CD4-positive, alpha-beta T cell treated with Interleukin-15 for 1 hour (primary cell): Measurements from ENCODE around the gene PLEKHA6.

Source experiments
- DNase-seq: peaks from one replicate; pipeline ENCODE4 v3.0.0-alpha.2; 2020

PLEKHA6 gene

DNA sequence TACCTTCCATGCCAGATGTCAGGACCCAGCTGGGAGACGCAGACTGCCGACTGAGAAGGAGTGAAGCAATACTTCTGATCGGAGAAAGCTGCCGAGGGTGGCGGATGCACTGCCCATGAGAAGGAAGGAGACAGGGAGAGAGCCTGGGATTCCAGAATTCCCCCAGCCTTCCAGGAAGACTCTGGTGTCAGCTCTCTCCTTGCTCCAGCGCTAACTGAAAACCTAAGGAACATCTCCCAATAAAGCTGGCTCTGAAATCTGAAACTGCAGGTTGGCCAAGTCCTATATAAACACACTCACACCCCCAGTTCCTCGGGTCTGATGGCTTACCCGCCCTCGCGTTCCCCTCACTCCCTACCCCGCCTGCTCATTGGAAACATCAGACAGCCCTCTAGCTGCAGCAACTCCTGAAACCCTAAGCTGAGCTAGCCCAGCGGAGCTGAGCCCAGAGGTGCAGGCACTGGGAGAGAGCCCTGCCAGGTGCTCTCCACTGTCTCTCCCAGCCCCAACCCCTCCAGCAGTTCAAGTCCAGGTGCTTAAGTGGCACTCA lies 52.3 kb downstream of the PLEKHA6 start:
- no peak for DNase-seq

DNA sequence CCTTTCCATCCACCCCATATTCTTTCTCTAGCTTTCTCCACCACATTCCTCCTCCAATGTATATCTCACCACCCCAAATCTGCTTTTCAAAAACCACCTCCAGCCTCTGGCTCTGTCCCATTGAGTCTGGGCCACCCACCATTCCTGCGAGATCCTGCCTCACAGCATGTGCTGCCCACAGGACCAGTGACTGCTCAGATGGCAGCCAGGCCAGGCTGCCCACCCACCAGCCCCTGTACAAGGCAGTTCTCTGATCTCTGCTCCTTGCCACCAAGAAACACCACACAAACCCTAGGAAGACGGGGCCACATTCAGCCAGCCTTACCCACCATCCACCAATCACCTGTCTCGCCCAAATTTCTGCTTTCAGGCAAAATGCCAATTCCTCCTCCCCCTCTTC lies 53.7 kb downstream of the PLEKHA6 start:
- no peak for DNase-seq

DNA sequence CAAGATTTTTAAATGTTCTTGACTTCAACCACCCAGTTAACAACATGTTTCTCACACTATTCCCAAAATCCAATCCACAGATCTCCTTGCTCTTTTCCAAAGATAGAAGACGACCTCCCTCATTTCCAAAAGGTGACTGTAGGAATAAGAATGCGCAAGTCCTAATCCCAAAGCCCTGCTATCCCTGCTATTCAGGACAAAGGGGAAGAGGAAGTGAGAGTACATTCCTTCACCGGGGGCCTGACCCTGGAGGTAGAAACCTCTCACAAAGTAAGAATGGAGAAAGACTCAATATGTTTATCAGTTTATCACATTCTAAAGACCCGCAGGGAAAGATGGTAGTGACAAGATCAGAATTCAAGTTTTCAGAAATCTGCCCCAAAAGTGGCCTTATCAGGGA lies 55.7 kb downstream of the PLEKHA6 start:
- DNase-seq = no peak

DNA sequence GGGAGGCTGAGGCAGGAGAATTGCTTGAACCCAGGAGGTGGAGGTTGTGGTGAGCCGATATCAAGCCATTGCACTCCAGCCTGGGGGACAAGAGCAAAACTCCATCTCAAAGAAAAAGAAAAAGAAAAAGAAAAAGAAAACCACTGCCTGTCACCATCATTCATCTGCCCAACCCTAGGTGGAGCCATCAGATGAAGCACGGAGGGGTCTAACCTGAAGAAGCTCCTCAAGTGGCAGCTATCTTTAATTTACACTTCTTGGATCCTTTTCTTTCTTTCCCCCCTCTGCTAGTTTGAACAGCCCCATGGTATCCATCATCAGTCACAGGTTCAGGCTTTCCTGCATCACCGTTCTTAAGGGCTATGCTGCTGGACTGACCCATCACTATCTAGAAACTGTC lies 57.0 kb downstream of the PLEKHA6 start:
- no peak for DNase-seq

DNA sequence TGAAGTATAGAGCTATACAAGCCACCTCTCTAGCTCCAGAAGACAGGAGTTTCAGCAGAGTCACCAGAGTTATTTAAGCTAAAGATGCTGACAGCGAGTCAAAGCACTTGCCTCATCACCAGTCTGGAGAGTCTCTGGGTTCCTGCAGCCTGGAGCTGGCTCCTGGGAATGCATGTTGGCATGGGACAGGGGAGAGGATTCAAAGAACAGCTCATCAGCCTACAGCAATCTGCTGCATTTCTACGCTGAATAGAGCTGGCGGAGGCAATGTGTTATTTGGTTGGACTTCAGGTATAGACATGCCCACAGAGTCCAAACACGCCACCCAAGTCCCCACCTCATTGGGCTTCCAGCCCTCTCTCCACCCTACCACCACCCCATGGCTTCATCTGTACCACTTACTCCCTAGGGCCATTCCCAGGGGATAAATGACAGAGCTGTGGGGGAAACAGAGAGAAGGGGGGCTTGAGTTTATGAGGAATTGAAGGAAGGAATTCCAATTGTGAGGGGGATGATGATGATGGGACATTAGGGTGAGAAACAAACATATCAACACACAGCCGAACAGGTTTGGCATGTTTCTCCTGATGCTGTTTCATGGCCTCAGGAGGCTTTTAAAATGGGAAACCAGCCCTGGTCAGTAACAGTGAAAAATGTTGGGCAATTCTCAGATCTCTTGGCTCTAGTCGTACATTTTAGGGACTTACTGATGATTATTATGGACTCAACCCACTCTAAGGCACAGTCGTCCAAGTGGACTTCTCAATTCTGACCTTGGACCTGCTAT lies 58.4 kb downstream of the PLEKHA6 start:
- DNase-seq = no peak

DNA sequence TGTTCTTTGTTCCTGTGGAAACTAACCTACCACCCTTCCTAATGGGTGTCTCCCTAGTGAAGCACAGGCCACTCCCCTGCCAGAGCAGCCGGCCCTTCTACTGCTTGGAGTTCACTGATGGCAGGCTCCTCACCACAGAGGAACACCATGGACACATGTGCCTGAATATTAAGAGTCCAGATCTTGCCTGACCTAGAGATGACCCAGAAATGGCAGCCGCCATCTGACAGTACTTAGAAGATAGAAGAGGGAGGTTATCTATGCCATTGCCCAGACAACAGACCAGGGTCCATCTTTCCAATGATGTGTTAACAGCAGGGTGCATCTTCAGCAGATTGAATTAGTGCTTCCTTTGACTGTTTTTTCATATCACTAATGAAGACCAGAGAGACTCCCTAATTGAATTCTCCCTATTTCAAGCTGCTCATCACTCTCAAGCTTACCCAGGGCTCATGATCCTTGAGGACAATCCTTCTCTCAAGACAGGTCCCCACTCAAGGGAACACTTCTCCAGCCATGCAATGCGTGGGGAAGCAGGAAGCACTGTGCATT lies 59.8 kb downstream of the PLEKHA6 start:
- DNase-seq = no peak

DNA sequence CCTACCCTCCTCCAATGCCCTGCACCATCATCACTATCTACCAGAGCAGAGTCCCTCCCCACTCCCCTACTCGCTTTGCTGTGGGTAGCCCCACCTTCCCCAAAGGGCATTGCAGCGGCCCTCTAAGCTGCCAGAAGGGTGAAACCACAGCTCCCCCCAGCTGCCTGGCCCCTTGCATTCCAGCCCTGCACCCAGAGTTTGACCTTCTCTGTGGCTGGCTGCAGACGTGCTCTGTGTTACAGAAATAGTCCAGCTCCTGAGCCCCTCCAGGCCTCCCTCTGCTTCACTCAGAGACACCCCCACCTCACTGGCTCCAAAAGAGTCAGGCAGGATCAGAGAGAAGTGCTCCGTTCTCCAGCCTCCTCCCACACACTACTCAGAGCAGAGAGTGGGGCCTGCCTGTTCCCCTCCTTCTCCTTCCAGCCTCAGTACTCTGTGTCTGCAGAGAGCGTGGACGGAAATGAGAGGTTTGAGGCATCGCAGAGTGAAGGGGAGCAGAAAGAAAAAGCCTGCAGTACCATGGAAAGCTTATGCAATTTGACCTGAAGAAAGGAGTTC lies 63.2 kb downstream of the PLEKHA6 start:
- no peak for DNase-seq

DNA sequence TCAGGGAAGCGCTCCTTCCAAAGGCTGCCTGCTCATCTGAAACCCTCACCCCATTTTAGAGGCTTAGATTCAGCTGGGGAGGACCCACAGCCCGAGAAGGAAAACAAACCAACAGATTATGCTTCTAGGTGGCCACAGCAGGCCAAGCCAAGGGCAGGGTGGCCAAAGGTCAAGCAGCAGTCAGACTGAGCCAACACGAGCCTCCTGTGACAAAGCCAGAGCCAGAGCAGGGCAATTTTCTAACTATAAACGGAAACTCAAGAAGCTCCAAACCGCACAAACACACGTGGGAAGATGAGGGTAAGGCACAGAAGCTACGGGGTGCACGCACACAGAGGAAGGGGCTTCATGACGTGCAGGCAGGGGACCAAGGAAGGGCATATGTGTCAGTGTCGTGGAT lies 64.1 kb downstream of the PLEKHA6 start:
- no peak for DNase-seq

DNA sequence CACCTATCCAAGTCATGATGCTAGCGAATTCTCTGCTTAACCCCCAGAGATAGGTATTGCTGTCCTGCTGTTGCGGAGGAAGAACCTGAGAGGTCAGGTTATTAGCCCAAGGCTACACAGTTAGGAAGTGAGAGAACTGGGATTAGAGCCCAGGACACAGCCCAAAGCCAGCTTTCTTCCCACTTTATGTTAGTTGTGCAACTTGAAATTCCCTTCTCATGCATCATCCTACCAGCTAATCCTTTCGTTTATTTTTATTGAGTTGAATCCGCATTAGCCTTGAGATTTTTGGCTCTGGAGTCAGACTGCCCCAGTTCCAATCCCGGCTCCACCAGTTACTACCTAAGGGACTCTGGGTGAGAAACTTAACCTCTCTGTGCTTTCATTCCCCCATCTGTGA lies 65.4 kb downstream of the PLEKHA6 start:
- DNase-seq = no peak

DNA sequence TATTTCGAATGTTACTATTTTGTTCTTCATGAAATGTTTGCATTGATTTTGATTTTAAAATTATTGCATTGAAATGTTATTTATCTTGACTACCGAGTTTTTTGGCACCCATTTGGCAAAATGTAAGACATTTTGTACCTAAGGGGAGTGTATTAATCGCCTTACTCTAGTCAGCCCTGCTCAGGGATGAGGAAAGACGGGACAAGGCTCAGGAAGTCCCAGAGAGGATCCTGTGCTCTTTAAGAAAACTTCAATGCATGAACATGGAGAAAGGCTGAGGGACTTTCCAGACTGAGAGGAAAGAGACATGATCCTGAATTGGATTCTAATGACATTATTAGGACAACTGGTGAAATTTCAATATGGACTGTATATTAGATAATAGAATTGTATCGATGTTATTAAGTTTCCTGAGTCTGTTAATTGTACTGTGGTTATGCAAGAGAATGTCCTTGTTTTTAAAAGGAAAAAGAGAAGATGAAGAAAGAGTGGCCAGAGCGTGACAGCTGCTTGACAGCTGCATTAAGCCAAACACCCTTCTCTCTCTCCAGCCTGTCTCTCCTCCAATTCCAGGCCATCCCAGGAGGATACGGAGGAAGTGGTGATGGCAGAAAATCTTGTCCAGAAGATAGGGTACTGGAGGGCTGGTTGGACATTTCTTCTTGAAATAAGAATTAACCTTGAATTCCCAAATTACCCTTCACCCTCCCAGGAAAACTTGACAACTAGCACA lies 66.0 kb downstream of the PLEKHA6 start:
- no peak for DNase-seq

DNA sequence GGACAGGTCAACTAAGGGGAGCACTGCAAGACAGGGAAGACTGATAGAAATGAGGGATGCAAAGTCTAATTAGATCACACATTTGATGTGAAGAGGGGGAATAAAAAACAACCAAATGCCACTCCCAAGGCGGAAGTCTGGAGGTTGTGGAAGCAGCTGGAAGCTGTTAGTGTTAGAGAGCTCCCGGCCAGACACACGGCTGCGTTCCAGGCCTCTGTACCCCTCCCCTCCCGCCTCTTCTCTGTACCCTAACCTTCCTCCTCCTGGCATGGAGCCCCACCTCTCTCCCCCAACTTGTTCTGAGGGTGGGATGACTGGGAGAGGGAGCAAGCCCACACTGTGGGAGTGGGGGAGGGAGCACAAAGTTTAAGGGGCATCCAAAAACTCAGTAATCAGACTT lies 67.0 kb downstream of the PLEKHA6 start:
- DNase-seq = no peak

DNA sequence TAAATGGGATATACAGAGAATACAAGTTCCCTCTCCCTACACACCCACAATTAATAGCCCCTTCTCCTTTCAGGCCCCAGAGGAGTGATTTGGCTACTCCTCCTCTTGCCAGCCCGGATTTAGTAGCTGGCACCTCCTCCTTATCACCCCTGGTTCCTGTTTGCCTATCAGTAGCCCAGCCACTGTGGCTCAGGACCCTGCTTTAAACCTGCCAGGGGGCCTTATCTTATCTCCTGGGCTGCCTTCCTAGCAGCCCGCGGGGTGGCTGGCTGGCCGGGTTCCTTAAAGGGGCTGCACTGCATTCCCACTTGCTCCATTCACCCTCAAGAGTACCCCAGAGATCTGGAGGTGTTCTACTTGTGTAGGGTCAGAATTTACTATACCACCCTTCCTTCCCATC lies 70.4 kb downstream of the PLEKHA6 start:
- no peak for DNase-seq

DNA sequence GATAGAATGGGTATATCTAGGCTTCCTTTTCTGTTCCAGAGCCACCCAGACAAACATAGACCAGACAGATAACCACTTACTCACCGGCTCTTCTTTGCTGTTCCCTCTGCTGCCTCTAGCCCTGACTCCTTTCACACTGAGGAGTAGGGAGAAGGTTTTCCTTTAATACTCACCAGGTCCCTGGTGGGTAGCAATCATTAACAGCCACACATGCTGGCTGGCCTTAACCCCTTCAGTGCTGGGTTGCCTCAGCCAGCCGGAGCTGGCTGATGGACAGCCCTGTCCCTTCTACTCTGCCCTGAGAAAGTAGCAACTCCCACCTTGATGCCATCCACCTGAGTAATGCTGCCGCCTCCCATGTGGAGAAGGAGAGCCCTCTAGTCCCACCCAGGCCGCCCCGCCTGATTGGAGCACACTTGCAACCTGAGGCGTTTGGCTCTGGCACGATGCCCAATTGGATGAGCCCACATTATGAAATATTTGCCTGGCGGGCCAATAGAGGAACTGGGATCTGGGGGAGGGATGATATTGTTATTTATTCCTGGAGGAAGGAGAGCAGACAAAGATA lies 71.6 kb downstream of the PLEKHA6 start:
- no peak for DNase-seq

DNA sequence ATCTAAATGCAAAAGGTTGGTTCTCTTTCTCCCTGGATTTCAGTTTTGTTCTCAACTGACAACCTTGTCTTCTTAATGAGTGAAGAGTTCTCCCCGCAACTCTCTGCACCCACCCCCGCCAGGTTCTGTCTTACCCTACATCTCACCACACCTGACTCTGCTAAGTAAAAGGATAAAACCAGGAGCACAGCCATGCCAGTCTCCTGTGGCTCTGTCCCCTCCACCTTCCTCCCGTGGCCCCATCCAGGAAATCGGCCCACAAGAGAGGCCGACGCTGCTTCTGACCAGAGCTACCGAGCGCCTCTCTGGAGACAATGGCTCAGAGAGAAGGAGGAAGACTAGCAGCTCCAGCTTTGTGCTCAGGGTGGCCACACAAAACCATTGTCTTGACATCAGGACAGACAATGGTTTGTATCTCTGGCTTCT lies 72.2 kb downstream of the PLEKHA6 start:
- DNase-seq = no peak

DNA sequence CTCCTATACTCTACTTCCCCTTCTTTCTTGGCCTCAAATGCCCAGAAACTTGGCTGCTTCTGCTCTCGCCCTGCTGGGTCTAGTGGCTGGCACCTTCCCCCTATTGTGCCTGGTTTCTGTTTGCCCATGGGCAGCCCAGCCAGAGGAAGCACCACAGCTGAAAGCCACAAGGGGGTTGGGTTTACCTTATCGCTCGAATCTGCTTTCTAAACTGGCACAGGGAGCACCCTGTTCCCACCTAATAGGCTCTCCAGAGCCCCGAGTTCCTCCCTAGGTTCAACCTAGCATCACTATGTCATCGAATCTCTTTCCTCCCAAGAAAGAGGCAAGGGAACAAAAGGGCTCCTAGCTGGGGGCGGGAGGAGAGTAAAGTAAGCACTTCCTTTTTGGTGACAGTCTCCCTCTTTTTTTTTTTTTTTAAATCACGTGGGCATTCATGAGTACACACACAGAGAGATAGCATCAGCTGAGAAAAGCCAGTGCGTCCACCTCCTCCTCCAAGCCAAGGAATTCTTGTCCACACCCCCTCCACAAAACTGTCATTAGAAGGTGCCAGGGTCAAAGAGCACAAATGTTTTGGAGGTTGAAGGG lies 72.8 kb downstream of the PLEKHA6 start:
- DNase-seq = peak; percentile 64

DNA sequence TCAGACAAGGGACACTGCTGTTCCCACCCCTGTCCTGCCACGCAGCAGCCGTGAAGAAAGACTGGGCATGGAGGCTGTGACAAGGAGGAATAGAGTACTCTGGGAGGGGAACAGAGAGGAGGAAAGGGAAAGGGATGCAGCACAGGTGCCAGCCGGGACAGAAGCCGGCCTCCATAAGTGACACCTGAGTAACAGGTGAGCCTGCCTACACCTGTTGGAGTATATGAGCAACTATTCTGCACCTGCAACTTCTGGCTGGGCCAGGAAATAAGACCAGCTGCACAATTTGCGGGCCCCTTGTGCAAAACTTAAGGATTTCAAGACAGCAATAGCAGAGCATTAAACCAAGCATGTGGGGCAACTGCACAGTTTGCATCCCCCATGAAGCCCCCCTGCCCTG lies 73.4 kb downstream of the PLEKHA6 start:
- no peak for DNase-seq

DNA sequence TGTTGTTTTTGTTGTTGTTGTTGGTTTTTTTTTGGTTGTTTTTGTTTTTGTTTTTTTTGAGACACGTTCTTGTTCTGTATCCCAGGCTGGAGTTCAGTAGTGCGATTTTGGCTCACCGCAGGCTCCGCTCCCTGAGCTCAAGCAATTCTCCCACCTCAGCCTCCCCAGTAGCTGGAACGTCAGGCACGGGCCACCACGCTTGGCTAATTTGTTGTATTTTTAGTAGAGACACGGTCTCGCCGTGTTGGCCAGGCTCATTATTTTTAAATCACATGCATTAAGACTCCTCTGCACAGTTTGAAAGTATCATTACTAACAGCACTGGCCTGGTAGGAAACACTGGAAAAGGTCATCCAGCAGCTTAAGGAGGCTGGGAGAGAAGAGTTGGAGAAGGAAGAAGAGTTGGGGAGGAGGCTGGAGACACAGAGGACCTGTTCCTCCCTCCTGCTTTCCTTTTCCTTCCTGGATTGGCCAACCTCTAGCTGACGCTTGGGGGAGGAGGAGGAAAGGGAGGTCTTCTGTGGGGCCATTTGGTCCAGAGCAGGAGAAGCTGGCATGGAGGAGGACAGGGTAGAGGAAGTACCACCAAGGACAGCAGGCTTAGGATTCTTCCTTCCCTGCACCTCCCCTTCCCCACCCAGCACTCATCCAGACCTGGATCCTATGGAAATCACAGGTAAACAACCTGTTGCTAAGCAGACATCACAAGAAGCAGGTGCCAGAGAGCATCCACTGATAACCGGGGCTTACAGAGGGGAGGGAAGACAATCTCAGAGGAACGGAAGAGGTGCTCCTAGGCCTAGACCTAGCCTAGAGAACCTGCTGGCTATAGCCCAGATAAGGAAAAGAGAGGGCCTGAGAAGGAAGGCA lies 74.1 kb downstream of the PLEKHA6 start:
- no peak for DNase-seq

DNA sequence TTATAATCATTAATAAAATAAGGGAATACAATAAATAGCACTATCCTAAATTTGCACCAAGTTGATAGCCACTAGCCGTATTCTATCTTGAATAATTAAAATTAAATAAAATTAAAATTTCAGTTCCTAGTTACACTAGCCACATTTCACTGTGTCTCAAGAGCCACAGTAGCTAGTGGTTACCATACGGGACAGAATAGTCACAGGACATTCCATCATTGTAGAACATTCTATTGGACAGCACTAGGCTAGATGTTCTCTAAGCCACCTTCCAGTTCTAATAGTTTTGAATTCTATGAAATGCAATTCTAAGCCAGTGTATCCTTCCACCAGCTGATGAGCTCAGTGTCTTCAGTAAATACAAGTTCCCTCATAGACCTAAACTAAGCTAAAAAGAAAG lies 74.8 kb downstream of the PLEKHA6 start:
- DNase-seq = no peak

DNA sequence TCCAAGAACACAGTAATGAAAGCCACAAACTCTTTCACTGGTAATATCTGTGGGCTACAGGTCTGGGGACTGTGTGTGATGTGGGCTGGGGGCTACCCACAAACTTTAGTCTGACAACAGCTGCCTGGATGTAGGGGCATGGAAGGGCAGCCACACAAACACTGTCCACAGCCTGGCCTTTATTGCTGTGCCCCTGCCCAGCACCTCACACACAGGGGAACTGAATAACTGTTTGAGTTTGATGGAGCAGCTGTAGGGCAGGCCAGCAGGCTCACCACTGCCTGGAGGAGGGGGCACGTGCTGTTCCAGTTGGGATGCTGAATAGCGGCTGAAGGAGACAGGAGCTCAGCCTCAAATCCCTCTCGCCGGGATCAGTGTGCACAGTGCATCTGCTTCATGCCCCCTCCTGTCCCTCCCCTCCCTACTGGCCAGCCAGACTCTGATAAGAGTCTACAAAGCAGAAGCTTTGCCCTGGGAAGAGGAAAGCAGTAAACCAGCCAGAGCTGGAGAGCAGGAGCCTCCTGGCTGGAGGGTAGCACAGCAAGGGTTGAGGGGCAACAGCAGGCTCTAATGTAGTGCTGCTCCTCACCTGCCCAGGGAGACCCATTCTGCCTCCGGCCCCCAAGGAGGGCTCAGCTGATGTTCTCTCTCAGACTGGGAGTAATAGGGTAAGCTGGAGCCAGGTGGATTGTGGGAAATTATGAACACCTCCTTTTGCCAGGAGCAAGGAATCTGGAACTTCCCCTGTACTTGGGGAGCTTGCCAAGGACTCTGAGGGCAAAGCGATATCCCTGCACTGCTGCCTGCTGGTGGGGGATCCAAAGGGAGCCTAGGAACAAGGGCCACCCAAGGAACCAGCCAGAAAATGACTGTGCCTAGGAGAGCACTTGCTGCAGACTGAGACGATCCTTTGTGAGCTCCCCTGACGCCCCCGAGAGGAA lies 75.7 kb downstream of the PLEKHA6 start:
- DNase-seq = no peak

DNA sequence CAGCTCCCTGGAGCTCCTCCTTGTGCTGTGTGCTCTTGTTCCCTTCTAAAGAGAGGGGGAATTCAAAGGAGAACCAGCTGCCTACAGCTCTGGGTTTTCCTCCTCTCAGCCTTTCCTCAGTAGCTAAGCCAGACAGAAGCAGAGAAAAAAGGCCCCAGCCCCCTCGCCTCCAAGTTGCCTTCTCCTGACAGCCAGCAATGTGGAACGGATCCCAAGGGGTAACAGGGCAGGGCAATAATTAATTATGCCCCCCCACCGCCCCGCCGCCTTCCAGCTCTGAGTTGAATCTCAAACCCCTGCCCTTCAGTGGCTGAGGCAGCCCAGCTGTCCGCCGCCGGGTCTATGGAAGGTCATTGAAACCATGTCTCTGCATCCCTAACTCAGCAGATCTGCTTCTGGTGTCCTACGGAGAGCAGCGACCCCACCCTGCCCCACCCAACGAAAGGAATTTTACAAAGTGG lies 76.9 kb downstream of the PLEKHA6 start:
- no peak for DNase-seq
